Bronchial epithelial cell (primary cell): ENCODE measurements around the gene NR2F1. TPM values are rescaled to one million over a fixed set of nuclear protein-coding genes. Genes with fewer than 3 reads are reported as not detected.
A peak's percentile ranks its signal among the peaks of the same experiment; 100 is the strongest.

ENCODE experiments used
- DNase-seq: peaks from one replicate; pipeline ENCODE4 v3.0.0-alpha.2; 2010; ENCODE audit warnings: low read depth
- FAIRE-seq: peaks from 2 replicates; lab custom pipeline; 2011; peaks lifted over from hg19 to GRCh38; lab: Jason Lieb, UNC
- H3K27me3 ChIP-seq: 2 replicates; pipeline ENCODE4 v1.5.1; 2011; ENCODE audit warnings: low read length; ENCODE audit not compliant: control insufficient read depth, insufficient read depth
- H3K36me3 ChIP-seq: 2 replicates; pipeline ENCODE4 v1.5.1; 2011; ENCODE audit warnings: low read length; ENCODE audit not compliant: control insufficient read depth, insufficient read depth
- H3K4me3 ChIP-seq: 2 replicates; pipeline ENCODE4 v1.5.1; 2011; ENCODE audit warnings: mild to moderate bottlenecking, low read depth, low read length, control low read depth
- total RNA-seq: library from RNA; depleted of rRNA; stranded (reverse); fragments of >200 nt; gene quantifications from 2 replicates; pipeline ENCODE4 v1.2.1, GENCODE V29; 2014
- TF ChIP-seq, protein P1 (sequence below): IDR thresholded peaks from 2 replicates; pipeline ENCODE4 v1.5.1; 2011; ENCODE audit warnings: mild to moderate bottlenecking, moderate library complexity, low read length, control low read depth, inconsistent platforms; ENCODE audit not compliant: insufficient read depth, severe bottlenecking

The NR2F1 gene
- total RNA-seq, 1 donor from 2014 or later: 1.6 TPM

DNA sequence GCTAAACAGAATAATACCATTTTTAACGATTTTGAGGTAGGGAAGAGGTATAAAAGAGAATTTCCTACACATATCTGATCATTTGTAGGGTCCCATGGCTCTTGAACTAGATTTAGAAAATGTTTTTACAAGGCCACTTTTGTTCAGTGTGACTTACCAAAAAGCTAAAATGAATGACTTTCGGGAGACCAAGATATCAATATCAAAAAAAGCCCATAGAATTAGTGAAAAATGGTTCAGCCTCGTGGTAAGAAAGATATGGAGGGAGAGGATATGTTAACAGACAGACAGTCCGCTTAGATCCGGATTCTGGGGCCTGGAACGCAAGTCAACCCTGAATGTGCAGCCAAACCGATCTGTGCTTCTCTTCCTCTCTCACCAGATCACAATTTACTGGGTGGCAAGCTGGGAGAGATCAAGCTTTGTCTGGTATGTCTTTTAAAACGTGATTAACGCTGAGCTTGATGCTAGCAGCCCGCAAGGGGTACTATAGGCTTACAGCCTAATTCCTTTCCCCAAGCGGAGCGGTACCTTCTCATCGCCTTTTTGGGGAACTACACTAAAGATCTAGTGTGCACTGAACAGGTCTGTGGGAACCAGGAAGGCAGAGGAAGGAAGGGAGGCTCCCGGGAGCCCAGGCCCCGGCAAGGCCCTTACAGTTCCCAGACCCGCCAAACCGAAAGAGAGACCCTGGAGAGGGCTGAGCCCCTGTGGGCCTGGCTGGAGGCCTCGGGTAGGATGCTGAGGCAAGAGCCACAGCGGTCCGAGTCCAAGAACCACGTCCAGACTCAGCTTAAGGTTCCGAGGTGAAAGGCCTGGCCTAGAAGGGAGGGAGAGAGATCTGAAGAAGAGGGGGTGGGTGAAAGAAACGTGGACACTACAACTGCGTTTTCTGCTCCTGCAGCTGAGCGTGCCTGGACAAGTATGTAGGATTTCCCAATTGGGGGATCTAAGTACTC is 4.9 kb upstream of the NR2F1 start:
- Histone ChIP-seq H3K27me3 (peaks cover 3% of the 10 kb centered on the region), H3K4me3 (no peak overlapping the region)

DNA sequence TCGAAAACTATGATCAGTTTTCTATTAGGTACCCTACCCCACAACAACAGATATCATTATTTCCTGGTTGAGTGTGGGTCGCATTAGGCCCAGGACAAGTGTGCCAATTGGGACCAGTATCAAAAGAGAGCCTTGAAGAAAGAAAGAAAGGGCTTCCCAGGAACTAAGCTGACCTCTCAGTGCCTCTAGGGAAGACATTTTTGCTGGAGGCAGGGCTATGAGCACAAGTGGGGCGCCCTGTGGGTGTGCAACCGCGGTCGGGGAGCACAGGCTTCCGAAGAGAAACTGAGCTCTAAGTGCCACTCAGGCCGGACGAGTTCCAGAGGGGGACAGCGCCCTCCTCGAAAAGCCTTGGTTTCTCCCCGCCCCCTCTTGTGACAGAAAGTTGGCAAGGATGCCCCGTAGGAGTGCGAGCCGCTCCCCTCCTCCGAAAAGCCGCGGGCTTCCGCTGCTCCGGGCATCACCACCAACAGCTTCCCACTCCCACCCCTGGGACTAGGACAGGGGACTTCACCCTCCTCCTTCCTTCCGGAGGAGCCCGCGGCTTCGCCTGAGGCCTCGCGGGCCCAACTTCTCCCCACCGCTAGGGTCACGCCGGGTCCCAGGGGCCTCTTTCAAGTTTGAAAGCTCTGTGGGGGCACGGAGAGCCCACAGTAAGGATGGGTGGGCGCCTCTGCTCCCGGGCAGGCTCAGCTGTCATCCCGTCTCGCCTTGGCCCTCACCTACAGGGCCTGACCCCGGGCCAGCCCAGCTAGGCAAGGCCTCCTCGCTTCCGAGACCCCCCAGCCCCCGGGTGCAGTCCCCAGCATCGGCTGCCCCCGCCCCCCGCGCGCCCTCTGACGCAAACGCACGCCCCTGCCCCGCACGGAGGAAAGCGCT is 4.0 kb upstream of the NR2F1 start:
- Histone ChIP-seq H3K4me3 (peak overlapping the region; percentile 42), H3K36me3 (no peaks in the 10 kb centered on the region), H3K27me3 (peaks cover 2% of the 10 kb centered on the region)
- no peak for DNase-seq
- FAIRE-seq: no peak
- TF ChIP-seq, protein P1, sequence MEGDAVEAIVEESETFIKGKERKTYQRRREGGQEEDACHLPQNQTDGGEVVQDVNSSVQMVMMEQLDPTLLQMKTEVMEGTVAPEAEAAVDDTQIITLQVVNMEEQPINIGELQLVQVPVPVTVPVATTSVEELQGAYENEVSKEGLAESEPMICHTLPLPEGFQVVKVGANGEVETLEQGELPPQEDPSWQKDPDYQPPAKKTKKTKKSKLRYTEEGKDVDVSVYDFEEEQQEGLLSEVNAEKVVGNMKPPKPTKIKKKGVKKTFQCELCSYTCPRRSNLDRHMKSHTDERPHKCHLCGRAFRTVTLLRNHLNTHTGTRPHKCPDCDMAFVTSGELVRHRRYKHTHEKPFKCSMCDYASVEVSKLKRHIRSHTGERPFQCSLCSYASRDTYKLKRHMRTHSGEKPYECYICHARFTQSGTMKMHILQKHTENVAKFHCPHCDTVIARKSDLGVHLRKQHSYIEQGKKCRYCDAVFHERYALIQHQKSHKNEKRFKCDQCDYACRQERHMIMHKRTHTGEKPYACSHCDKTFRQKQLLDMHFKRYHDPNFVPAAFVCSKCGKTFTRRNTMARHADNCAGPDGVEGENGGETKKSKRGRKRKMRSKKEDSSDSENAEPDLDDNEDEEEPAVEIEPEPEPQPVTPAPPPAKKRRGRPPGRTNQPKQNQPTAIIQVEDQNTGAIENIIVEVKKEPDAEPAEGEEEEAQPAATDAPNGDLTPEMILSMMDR: no peak

More for the DNA sequence above, 4.9 kb upstream of the NR2F1 start:
- DNase-seq (peak; percentile 25), FAIRE-seq (no peak)
- H3K36me3 ChIP-seq: no peaks in the 10 kb centered on the region
- TF ChIP-seq, protein P1: no peak

DNA sequence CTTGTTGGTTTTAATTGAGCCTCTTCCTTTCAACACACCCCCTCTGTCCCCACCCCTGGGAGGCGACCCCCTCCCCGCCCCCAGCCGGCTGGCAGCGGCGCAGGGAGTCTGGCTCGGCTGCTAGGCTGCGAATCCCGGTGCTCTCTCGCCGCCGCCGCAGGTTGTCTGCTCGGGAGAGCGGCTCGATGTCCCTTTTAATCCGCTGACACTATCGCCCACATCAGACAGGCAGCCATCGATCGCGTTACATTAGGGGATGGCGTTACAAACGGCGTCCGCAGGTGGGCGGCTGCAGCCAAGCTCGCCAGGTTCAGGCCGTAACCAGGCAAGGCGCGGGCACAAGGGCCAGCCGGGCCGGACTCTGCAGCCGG is 3.3 kb upstream of the NR2F1 start:
- FAIRE-seq: no peak
- no peak for DNase-seq

DNA sequence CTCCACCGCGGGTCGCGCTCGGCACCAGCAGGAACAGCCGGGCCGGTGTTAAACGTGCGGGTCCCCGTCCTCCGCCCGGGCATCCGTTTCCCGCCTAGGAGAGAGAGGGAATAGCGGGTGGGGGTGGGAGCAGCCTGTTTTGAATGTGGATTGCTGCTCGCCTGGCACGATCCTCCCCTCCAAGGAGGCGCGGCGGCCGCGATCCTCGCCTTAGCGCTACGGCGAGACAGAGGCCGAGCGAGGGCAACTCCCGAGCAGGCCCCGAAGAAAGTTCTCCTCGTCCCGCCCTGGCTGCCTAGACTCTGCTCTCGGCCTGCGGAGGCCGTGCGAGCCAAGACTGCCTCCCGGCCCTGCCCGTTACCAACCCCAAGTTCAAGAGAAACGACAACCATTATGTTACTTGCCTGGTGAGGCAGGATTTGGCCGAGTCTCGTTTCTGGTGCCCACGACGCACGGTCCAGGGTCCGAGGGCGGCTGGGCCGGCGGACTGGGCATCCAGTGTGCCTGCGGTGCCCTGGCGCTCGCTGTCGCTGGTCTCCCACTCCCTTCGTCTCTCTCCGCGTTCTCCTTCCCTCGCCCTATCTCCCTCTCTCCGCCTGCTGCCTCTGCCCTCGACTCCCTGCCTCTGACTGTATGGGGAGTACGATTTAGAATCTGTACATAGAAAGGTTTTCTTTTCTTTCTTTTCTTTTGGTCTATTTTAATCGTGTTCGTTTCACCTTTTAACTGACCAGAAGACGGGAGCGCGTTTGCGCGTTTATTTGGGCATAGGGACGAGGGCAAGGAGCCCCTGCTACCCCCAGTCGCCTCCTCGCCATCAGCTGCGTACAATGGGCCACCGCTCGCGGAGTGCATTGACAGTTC is 2.7 kb upstream of the NR2F1 start:
- TF ChIP-seq, protein P1: no peak
- Histone ChIP-seq H3K36me3 (no peaks in the 10 kb centered on the region), H3K27me3 (peaks cover 4% of the 10 kb centered on the region), H3K4me3 (peak overlapping the region; percentile 42)
- FAIRE-seq: no peak
- DNase-seq: no peak

More for the DNA sequence above, 3.3 kb upstream of the NR2F1 start:
- Histone ChIP-seq H3K4me3 (peak overlapping the region; percentile 42), H3K36me3 (no peaks in the 10 kb centered on the region), H3K27me3 (peaks cover 2% of the 10 kb centered on the region)
- TF ChIP-seq, protein P1: no peak

DNA sequence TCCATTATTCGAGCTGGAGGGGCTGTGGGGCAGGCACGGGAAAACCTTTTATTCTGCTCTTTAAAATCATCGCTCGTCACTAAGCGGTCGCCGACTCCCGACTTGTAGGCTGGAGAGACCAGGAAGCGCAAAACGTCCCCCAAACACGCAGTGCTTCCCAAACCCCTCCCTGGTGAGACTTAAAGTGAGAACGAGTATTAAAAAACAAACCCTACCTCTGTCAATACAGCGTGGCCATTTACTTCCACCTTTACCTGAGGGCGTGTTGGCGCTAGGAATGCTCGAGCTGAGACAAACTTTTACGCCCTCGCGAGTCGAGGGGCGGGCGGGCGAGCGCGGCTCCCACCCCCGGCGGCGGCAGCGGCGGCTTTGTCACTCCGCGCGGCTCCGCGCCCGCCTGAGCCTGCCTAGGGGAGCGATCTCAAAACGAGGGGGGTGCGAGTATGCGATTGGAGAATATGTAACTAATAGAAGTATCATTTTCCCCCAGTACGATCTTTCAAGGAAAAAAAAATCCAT is 2.0 kb upstream of the NR2F1 start, which contains the start of gene NR2F1-AS1:
TSS of gene NR2F1-AS1 (minus strand) at position 293 of the 519 bp plus-strand sequence.
- no peak for FAIRE-seq
- no peak for DNase-seq
- Histone ChIP-seq H3K36me3 (no peaks in the 10 kb centered on the region), H3K27me3 (peaks cover 8% of the 10 kb centered on the region), H3K4me3 (peak within 1 kb of the TSS; percentile 42)
- TF ChIP-seq, protein P1: no peak
